RPMI8226 (cell line): ENCODE measurements around the gene OR5M10.
"Not testable (repeated sequence)": the region's sequence is repeated elsewhere in the genome, so short reads cannot be mapped to it uniquely, and the experiment has no call there.

ENCODE experiments used
- DNase-seq: peaks from one replicate; pipeline ENCODE4 v3.0.0-alpha.2; 2015

Gene OR5M10

DNA sequence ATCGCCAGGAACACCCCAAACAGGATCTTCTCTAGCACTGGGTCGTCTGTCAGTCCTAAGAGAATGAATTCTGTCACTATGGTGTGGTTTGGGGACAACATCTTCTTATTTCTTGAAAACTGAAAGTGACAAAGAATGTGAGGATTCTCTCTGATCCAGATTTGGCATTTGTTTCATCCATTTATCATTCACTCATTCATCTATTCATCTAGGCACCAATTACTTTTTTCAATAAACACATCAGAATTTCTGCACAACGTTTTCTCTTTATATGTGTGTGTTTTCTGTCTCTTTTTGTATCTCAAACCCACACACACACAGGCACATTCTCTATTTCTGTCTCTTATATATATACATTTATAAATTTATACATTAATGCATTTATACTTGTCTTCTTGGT lies at the start of gene OR5M10:
Gene OR5M10, minus strand, starts transcription at position 101 of the 400 bp plus-strand sequence. Its CDS starts 0 bp downstream, at position 101.
- no peak for DNase-seq

GRCh38 chr11:56625946-56626345 lies 48.4 kb upstream of the OR5M10 start:
- no peak for DNase-seq

DNA sequence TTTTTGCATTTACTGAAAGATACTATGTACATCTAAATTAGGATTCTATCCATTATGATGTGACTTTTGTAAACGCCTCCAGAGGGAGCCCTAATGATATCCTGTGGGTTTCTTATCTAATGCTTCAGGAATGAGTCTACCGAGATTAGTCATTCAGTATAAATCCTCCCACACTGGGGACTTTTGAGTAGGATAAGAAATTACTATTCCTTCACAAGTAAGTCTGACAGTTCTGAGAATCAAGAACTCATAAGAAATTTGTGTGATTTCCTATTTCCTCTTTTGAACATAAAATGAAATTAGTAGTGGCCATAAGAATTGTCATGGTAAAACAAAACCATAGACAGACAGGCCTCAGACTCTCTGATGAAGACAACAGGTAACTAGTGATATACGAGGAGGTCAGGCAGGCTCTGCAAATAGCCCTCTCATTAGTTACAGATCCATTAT lies 47.2 kb upstream of the OR5M10 start:
- DNase-seq = peak; percentile 42

- no peak for DNase-seq
Measured at GRCh38 chr11:56611174-56611573, 33.7 kb upstream of the OR5M10 start.

DNA sequence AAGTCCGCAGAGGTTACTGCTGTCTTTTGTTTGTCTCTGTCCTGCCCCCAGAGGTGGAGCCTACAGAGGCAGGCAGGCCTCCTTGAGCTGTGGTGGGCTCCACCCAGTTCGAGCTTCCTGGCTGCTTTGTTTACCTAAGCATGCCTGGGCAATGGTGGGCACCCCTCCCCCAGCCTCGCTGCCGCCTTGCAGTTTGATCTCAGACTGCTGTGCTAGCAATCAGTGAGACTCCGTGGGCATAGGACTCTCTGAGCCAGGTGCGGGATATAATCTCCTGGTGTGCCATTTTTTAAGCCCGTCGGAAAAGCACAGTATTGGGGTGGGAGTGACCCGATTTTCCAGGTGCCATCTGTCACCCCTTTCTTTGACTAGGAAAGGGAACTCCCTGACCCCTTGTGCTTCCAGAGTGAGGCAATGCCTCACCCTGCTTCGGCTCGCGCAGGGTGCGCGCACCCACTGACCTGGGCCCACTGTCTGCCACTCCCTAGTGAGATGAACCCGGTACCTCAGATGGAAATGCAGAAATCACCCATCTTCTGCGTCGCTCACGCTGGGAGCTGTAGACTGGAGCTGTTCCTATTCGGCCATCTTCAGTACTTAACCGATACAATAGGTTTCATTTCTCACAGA lies 14.7 kb upstream of the OR5M10 start:
- DNase-seq = not testable (repeated sequence)

DNA sequence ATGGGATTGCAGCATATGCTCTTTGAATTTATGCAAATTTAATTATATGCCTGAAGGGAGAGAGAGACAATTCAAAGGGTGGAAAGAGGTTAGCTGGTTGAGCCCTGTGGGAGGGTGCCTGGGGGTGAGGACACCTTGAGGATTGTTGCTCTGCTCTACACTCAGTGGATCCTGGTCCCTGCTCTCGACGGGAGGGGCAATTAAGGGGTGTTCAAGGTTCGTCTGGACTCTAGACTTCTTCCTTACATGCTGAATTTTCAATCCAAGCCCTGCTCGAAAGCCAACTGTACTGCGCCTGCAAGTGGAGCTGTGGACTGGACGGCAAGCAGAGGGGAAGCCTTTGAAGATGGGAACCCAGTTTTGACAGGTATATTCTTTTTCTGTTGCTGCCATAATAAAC lies 18.9 kb downstream of the OR5M10 start:
- no peak for DNase-seq

DNA sequence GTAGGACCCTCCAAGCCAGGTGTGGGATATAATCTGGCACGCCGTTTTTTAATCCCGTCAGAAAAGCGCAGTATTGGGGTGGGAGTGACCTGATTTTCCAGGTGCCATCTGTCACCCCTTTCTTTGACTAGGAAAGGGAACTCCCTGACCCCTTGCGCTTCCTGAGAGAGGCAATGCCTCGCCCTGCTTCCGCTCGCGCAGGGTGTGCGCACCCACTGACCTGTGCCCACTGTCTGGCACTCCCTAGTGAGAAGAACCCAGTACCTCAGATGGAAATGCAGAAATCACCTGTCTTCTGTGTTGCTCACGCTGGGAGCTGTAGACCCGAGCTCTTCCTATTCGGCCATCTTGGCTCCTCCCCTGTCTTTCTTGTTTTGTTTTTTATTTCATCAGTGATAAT lies 22.8 kb downstream of the OR5M10 start:
- DNase-seq = peak; percentile 10

- no peak for DNase-seq
Measured at GRCh38 chr11:56545531-56545930, 32.0 kb downstream of the OR5M10 start.

DNA sequence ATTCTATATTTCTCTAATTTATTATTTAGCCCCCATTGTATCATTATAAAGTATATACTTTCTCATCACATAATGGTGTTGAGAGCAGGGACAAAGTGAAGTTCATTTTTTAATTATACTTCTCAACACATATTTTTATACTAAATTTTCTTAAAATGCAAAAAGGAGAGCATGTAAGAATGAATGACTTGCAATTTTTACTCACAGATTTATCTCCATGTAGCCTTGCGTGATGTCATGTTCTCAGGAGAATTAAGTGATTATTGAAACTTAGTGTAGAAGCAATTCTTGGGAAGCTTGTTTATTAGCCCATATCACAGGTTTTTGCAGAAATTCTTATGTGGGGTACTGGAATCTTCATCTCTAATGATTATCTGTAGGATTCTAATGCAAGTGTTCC lies 33.8 kb downstream of the OR5M10 start:
- DNase-seq = no peak

- no peak for DNase-seq
Measured at GRCh38 chr11:56543157-56543556, 34.4 kb downstream of the OR5M10 start, which contains the start of gene OR5M11. TSS of gene OR5M11 (minus strand) at chr11:56543257. CDS start at chr11:56543257, 0 bp downstream.

GRCh38 chr11:56533054-56533740 lies 44.3 kb downstream of the OR5M10 start:
- no peak for DNase-seq

DNA sequence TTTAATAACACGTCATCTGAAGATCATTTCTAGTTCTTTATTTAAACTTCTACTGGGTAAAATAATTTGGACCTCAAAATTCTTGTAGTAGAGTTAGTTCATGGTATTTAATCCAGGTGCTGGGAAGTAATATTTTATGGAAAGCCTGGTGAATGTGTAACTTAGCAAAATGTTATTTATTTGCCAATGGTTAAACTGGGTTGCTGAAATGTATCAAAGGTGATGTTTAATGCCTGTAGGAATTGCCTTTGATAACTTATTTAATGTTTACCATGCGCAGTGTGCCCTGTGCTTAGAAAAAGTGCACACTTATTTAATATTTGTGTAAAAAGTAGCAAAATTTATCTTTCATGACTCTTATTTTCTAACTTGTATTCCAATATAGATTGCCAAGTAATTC lies 45.7 kb downstream of the OR5M10 start:
- DNase-seq = no peak
